ENCODE measurements around the gene PRUNE1.
A peak's percentile ranks its signal among the peaks of the same experiment; 100 is the strongest.

The PRUNE1 gene

GRCh38 chr1:151051356-151052009 lies 43.2 kb downstream of the PRUNE1 start:
- no peak for DNase-seq

DNA sequence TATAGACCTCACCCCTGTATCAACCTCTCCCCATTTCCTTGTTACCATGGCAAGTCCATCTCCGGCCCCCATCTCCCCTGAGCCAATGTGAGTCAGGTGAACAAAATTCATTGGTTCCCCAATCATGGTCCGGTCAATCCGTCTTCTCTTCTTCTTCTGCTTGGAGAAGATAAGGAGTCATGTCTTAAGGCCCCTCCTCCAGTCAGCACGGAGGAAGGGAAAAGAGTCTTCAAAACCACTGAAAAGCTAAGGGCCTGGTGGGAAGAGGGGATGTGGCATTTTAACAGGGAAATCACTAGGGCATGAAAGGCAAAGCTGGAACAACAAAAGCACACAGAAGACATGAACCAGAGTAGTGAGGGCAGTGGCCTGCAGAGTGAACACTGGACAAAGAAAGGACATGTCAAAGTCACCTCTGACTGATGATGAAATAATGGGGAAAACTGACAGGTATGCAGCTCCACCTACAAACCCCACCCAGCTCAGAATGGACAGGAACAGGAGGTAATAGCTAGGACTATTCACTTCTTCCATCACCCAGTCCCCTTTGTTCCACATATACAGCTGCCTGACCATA lies 46.8 kb downstream of the PRUNE1 start:
- no peak for DNase-seq

DNA sequence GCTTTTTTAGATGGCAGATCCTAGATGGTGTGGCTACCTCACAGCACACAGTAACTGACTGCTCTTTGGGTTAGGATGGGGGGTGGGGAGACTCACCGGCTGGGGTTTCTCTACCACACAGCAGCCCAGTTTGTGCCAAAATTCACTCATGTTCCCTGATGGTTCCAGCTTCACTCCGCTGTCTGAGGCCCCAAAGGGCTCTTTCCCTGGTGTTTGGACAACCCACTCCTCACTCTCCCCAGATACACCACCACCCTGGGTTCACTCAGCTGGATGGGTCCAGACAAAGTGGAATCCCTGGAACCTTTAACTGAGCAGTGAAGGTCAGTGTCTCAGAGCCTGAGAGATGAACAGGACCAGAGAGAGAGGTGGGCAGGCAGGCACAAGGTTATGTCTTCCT lies 47.3 kb downstream of the PRUNE1 start:
- DNase-seq = no peak

DNA sequence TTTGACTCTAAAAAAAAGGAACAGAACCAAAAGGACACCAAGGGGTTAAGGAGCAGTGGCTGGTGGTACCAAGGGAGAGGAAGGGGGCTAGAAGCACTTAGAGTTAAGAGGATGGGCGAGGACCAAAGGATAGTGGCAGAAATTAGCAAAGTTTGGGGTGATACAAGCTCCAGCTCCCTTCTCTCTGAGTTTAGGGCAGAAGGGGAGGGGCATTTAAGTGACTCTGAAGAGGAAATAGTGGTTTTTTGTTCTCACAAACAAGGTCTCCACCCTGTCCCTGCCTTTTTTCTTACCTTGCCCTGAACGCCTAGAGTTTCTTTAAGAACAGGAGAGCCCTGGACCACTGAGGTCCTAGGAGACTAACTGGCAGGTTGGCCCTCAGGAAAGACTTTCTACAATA lies 47.9 kb downstream of the PRUNE1 start:
- DNase-seq = no peak

GRCh38 chr1:151058692-151059091 lies 50.4 kb downstream of the PRUNE1 start:
- peak; percentile 77 for DNase-seq

GRCh38 chr1:151059109-151060006 lies 51.1 kb downstream of the PRUNE1 start, which contains the start of gene CDC42SE1:
Gene CDC42SE1 (minus strand): TSS chr1:151059622. CDS start chr1:151055730, 3,892 bp downstream.
- peak; percentile 90 for DNase-seq

- DNase-seq = peak; percentile 80
Measured at GRCh38 chr1:151060007-151060656, 51.9 kb downstream of the PRUNE1 start, which contains the start of gene MLLT11. Gene MLLT11 (plus strand): TSS chr1:151060397. CDS start chr1:151067225, 6,828 bp downstream.

- DNase-seq = no peak
Measured at GRCh38 chr1:151060657-151061421, 52.6 kb downstream of the PRUNE1 start.

- no peak for DNase-seq
Measured at GRCh38 chr1:151061704-151062103, 53.5 kb downstream of the PRUNE1 start.

DNA sequence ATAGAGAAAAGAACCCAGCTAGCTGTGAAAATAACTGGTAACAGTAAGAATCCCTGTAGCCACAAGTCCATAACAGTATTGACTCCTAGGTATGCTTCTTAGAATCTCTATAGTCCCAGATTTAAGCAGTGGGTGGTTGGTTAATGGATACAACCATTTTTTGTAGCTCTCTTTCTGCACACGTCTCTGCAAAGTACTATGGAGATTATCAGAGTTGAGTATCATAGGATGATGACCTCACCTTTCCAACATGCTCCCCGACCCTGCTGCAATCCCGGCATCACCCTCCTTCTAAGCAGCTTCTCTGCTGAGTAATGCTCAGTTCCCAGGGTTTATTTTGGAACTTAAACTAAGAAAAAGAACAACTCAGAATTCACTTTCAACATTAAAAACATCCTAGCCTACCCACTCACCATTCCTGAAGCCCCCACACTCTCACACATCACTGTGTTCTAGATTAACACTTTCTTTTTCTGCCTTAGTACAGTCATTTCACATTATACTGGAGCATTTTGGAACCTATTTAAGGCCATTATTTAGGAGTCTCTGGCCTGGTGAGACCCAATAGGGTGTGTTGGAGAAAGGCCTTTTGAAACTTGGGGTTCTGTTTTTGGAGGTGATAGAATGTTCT lies 54.6 kb downstream of the PRUNE1 start:
- DNase-seq = no peak

DNA sequence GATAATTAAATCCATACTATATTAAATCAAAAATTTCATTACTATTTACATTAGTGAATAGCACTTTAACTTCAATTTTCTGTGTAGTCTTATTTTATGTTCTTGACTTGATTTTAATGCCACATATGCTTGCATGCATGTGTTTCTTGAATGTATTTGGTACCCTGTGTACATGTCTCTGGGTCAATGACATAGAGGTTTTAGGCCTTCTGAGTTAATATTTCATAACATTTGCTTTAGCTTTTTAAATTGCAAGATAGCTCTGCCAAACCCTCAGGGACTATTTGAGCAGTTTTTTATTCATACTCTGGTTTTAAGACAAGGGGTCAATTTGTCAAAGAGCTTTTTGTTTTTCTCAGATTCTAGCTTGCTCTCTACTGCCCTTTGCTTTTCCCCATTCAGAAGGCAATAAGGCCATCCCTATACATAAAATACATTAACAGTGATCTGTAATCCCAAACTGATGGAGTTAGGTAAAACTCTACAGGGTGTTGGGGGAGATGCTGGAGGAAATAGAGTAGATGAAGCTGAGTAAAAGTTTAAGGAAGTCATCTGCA lies 56.9 kb downstream of the PRUNE1 start:
- no peak for DNase-seq

GRCh38 chr1:151067185-151067584 lies 58.9 kb downstream of the PRUNE1 start:
- no peak for DNase-seq

DNA sequence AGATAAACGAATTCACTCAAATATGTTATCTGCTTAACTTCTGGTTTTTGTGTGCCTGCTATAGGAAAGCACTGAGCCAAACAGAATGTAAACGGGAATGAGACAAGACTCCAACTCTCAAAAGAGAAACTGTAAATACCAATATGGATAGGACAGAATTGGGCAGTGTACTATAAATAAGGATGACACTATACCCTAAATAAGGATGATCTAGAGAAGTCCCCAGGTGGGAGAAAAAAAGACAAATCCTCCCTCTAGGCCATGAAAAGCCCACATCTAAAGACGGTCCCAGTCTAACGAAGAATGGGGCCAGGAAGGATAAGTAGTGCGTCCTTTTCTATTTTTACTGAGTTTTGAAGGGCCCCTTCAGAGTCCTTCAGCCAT lies 60.8 kb downstream of the PRUNE1 start:
- DNase-seq = no peak

DNA sequence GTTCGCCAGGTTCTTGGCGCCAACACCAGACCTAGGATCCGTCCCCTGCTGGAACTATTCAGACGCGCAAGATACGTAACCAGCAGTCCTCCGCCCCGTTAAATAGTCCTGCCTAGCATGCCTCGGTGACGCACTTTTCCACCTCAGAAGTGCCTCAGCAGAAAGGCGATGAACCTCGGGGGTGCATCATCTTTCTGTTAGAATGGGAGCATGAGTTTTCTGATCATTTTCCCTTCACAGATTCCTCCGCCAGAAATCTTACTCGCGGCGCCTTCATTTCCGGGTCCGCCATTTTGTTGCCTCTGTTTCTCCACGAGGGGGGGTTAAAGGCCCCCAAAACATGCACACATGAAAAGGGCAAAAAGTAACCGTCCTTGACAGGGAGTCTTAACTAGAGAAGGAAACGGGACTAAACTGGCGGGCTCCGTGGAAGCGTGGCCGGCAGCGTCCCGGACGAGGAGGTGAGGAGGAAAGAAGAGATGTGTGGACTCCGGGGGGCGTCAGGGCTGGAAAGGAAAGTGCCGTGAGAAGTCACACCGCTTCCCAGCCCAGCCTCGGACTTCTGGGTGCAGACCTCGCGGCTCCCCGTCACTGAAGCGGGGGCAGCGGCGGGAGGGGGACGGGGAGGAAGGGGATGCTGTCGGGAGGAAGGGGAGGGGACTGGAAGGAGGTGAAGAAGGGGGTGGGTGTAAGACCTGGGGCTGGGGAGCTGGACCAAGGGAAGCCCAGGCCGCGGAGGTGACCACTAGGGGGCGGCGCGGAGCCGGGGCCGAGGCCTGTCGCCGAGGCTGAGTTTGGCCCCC lies 62.4 kb downstream of the PRUNE1 start, which contains the start of gene GABPB2:
GABPB2 (plus strand) TSS at position 288 of the 803 bp plus-strand sequence. CDS start 17,429 bp downstream, outside the sequence.
- peak; percentile 96 for DNase-seq

DNA sequence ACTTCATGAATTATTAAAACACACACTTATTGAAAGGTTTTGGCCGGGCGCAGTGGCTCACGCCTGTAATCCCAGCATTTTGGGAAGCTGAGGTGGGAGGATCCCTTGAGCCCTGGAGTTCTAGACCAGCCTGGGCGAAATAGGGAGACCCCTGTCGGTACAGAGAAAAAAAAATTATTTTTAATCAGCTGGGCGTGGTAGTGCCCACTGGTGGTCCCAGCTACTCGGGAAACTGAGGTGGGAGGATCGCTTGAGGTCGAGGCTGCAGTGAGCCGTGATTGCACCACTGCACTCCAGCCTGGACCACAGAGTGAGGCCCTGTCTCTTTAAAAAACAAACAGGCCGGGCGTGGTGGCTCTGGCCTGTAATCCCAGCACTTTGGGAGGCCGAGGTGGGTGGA lies 64.0 kb downstream of the PRUNE1 start:
- no peak for DNase-seq

Measured in right forelimb (tissue), 1 donor.